ENCODE data around the gene FCHSD1. TPM values are rescaled to one million over a fixed set of nuclear protein-coding genes. Genes with fewer than 3 reads are reported as not detected.

The FCHSD1 gene
- total RNA-seq, 1 donor: 35.5 TPM

Other genes with a start within 250 kb of the FCHSD1 start
- gene PCDHGA9, start 248.6 kb downstream of the FCHSD1 start, total RNA-seq: 1.1 TPM
- gene PCDHGB6, start 243.4 kb downstream of the FCHSD1 start, total RNA-seq: 0.81 TPM
- 1.1 TPM for gene PCDHGA10, start 238.4 kb downstream of the FCHSD1 start, total RNA-seq
- 2.2 TPM for gene PCDHGB7, start 233.7 kb downstream of the FCHSD1 start, total RNA-seq
- 1.3 TPM for gene PCDHGA11, start 230.4 kb downstream of the FCHSD1 start, total RNA-seq
- gene PCDHGA12, start 220.9 kb downstream of the FCHSD1 start, total RNA-seq: 2.2 TPM
- 1.1 TPM for gene PCDHGC3, start 175.5 kb downstream of the FCHSD1 start, total RNA-seq
- 0.54 TPM for gene PCDHGC4, start 166.4 kb downstream of the FCHSD1 start, total RNA-seq
- gene PCDHGC5, start 162.3 kb downstream of the FCHSD1 start, total RNA-seq: 0.27 TPM
- gene DIAPH1, start 32.4 kb downstream of the FCHSD1 start, total RNA-seq: 41.5 TPM
- 49.8 TPM for gene HDAC3, start 14.6 kb downstream of the FCHSD1 start, total RNA-seq
- gene RELL2, start 14.4 kb downstream of the FCHSD1 start, total RNA-seq: 2.4 TPM
- 0.27 TPM for gene ARAP3, start 30.8 kb upstream of the FCHSD1 start, total RNA-seq
- 0.27 TPM for gene PCDH1, start 227.0 kb upstream of the FCHSD1 start, total RNA-seq

Data from hematopoietic multipotent progenitor cell (in vitro differentiated cells).